Neural progenitor cell (in vitro differentiated cells): ENCODE results near the gene PCDHGA12. TPM values are rescaled to one million over a fixed set of nuclear protein-coding genes. Genes with fewer than 3 reads are reported as not detected.
A peak's percentile ranks its signal among the peaks of the same experiment; 100 is the strongest.

Source experiments
- DNase-seq: peaks from one replicate; pipeline ENCODE4 v3.0.0-alpha.2; 2016; ENCODE audit warnings: low spot score
- H2AFZ ChIP-seq: fragments of 200-600 bp; sonication (generic); replicated peaks from 2 replicates; pipeline ENCODE4 v1.6.1; 2016; ENCODE audit warnings: antibody characterized with exemption
- H3F3A ChIP-seq: fragments of 200-600 bp; sonication (generic); 2 replicates; pipeline ENCODE4 v1.6.1; 2016; ENCODE audit warnings: antibody characterized with exemption, low read depth
- H3K27ac ChIP-seq: fragments of 200-600 bp; sonication (generic); 2 replicates; pipeline ENCODE4 v1.5.1; 2016; ENCODE audit warnings: mild to moderate bottlenecking
- H3K27me3 ChIP-seq: fragments of 200-600 bp; sonication (generic); 2 replicates; pipeline ENCODE4 v1.6.1; 2016; ENCODE audit warnings: mild to moderate bottlenecking, moderate library complexity
- H3K36me3 ChIP-seq: fragments of 200-600 bp; sonication (generic); 2 replicates; pipeline ENCODE4 v1.5.1; 2016
- H3K4me1 ChIP-seq: fragments of 200-600 bp; sonication (generic); 2 replicates; pipeline ENCODE4 v1.6.1; 2016; ENCODE audit warnings: mixed run types
- H3K4me2 ChIP-seq: fragments of 200-600 bp; sonication (generic); 2 replicates; pipeline ENCODE4 v1.6.1; 2016
- H3K4me3 ChIP-seq: fragments of 200-600 bp; sonication (generic); 2 replicates; pipeline ENCODE4 v1.5.1; 2016
- H3K79me2 ChIP-seq: fragments of 200-600 bp; sonication (generic); 2 replicates; pipeline ENCODE4 v1.6.1; 2016; ENCODE audit warnings: low read depth
- H3K9ac ChIP-seq: fragments of 200-600 bp; sonication (generic); 2 replicates; pipeline ENCODE4 v1.6.1; 2016
- H3K9me3 ChIP-seq: fragments of 200-600 bp; sonication (generic); 2 replicates; pipeline ENCODE4 v1.5.1; 2016; ENCODE audit warnings: low read depth
- H4K20me1 ChIP-seq: fragments of 200-600 bp; sonication (generic); 2 replicates; pipeline ENCODE4 v1.6.1; 2016; ENCODE audit warnings: low read depth
- H3K27ac Mint-ChIP-seq: 3 replicates; pipeline ENCODE4 v1.8.0; 2021; ENCODE audit warnings: mixed read lengths
- H3K27me3 Mint-ChIP-seq: 2 replicates; pipeline ENCODE4 v1.8.0; 2022; ENCODE audit warnings: low read depth, mild to moderate bottlenecking, inconsistent platforms, moderate library complexity, mixed read lengths; ENCODE audit not compliant: insufficient read depth
- H3K36me3 Mint-ChIP-seq: 3 replicates; pipeline ENCODE4 v1.8.0; 2021; ENCODE audit warnings: mixed read lengths
- H3K4me1 Mint-ChIP-seq: 3 replicates; pipeline ENCODE4 v1.8.0; 2021; ENCODE audit warnings: mixed read lengths
- H3K4me3 Mint-ChIP-seq: 3 replicates; pipeline ENCODE4 v1.8.0; 2021; ENCODE audit warnings: mild to moderate bottlenecking, moderate library complexity, mixed read lengths
- H3K9me3 Mint-ChIP-seq: 3 replicates; pipeline ENCODE4 v1.8.0; 2020; ENCODE audit warnings: mixed read lengths
- EZH2 ChIP-seq: fragments of 200-600 bp; sonication (generic); IDR thresholded peaks from 2 replicates; pipeline ENCODE4 v1.6.1; 2017; ENCODE audit warnings: antibody characterized with exemption, mild to moderate bottlenecking, moderate library complexity
- EZH2phosphoT487 ChIP-seq: fragments of 200-600 bp; sonication (generic); IDR thresholded peaks from 2 replicates; pipeline ENCODE4 v1.6.1; 2017; ENCODE audit warnings: antibody characterized with exemption
- total RNA-seq: library from RNA; depleted of rRNA; stranded (reverse); fragments of >200 nt; gene quantifications from 2 replicates; pipeline ENCODE4 v1.2.3, GENCODE V29; 2015; ENCODE audit warnings: low replicate concordance
- TF ChIP-seq, protein P1 (sequence below): fragments of 200-600 bp; sonication (generic); IDR thresholded peaks from 2 replicates; pipeline ENCODE4 v1.5.1; 2017; ENCODE audit warnings: antibody characterized with exemption, mild to moderate bottlenecking

Gene PCDHGA12
- total RNA-seq, 1 donor from 2014 or later = 0.79 TPM

DNA sequence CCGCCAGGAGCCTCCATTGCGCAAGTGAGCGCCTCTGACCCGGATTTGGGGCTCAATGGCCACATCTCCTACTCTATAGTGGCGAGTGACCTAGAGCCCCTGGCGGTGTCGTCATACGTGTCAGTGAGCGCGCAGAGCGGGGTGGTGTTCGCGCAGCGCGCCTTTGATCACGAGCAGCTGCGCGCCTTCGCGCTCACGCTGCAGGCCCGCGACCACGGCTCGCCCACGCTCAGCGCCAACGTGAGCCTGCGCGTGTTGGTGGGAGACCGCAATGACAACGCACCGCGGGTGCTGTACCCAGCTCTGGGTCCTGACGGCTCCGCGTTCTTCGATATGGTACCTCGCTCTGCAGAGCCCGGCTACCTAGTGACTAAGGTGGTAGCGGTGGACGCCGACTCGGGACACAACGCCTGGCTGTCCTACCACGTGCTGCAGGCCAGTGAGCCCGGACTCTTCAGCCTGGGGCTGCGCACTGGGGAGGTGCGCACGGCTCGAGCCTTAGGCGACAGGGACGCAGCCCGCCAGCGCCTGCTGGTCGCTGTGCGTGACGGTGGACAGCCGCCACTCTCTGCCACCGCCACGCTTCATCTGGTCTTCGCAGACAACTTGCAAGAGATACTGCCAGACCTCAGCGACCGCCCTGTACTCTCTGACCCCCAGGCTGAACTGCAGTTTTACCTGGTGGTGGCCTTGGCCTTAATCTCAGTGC is 20.6 kb upstream of the PCDHGA12 start:
- H3K36me3 ChIP-seq = peaks cover 12% of the 10 kb centered on the region
- H4K20me1 ChIP-seq = no peaks in the 10 kb centered on the region
- peaks cover 8% of the 10 kb centered on the region for H3K27me3 ChIP-seq
- no peak overlapping the region for H3K9ac ChIP-seq
- Mint-ChIP-seq H3K27me3 (peaks cover 18% of the 10 kb centered on the region), H3K36me3 (peaks cover 59% of the 10 kb centered on the region), H3K4me3 (no peak overlapping the region), H3K27ac (peak overlapping the region; percentile 14), H3K4me1 (peaks cover 14% of the 10 kb centered on the region), H3K9me3 (peaks cover 81% of the 10 kb centered on the region)
- H3K4me2 ChIP-seq = no peak overlapping the region
- TF ChIP-seq, protein P1, sequence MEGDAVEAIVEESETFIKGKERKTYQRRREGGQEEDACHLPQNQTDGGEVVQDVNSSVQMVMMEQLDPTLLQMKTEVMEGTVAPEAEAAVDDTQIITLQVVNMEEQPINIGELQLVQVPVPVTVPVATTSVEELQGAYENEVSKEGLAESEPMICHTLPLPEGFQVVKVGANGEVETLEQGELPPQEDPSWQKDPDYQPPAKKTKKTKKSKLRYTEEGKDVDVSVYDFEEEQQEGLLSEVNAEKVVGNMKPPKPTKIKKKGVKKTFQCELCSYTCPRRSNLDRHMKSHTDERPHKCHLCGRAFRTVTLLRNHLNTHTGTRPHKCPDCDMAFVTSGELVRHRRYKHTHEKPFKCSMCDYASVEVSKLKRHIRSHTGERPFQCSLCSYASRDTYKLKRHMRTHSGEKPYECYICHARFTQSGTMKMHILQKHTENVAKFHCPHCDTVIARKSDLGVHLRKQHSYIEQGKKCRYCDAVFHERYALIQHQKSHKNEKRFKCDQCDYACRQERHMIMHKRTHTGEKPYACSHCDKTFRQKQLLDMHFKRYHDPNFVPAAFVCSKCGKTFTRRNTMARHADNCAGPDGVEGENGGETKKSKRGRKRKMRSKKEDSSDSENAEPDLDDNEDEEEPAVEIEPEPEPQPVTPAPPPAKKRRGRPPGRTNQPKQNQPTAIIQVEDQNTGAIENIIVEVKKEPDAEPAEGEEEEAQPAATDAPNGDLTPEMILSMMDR = no peak
- TF ChIP-seq EZH2 (no peak), EZH2phosphoT487 (no peak)
- DNase-seq = no peak
- peaks cover 38% of the 10 kb centered on the region for H3K9me3 ChIP-seq
- H2AFZ ChIP-seq = no peak overlapping the region
- H3K4me3 ChIP-seq = no peak overlapping the region
- H3K27ac ChIP-seq = no peak overlapping the region
- no peaks in the 10 kb centered on the region for H3K79me2 ChIP-seq
- H3K4me1 ChIP-seq = no peaks in the 10 kb centered on the region
- peaks cover 14% of the 10 kb centered on the region for H3F3A ChIP-seq

DNA sequence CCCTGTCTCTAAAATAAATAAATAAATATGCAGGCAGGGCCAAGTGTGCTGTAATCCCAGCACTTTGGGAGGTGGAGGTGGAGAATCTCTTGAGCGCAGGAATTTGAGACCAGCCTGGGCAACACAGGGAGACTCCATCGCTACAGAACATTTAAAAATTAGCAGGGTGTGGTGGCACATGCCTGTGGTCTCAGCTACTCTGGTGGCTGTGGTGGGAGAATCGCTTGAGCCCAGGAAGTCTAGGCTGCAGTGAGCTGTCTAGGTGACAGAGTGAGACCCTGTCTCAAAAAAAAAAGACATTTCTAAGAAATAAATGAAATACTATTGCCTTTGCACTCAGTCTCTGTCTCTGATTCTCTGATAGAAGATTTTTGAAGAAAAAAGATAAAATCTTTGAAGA is 18.7 kb upstream of the PCDHGA12 start:
- Histone ChIP-seq H3K9me3 (peaks cover 38% of the 10 kb centered on the region), H3K9ac (no peak overlapping the region), H3K27ac (no peak overlapping the region), H4K20me1 (no peaks in the 10 kb centered on the region), H3K4me1 (no peaks in the 10 kb centered on the region), H3K36me3 (peaks cover 12% of the 10 kb centered on the region), H3K79me2 (no peaks in the 10 kb centered on the region), H3K4me2 (no peak overlapping the region), H2AFZ (no peak overlapping the region), H3K27me3 (peaks cover 8% of the 10 kb centered on the region), H3F3A (peaks cover 14% of the 10 kb centered on the region), H3K4me3 (peak overlapping the region; percentile 11)
- TF ChIP-seq EZH2phosphoT487 (no peak), EZH2 (no peak)
- TF ChIP-seq, protein P1 = no peak
- Mint-ChIP-seq H3K27ac (no peak overlapping the region), H3K27me3 (peaks cover 18% of the 10 kb centered on the region), H3K4me3 (no peak overlapping the region), H3K36me3 (peaks cover 67% of the 10 kb centered on the region), H3K9me3 (peaks cover 82% of the 10 kb centered on the region), H3K4me1 (peaks cover 14% of the 10 kb centered on the region)
- DNase-seq = no peak

DNA sequence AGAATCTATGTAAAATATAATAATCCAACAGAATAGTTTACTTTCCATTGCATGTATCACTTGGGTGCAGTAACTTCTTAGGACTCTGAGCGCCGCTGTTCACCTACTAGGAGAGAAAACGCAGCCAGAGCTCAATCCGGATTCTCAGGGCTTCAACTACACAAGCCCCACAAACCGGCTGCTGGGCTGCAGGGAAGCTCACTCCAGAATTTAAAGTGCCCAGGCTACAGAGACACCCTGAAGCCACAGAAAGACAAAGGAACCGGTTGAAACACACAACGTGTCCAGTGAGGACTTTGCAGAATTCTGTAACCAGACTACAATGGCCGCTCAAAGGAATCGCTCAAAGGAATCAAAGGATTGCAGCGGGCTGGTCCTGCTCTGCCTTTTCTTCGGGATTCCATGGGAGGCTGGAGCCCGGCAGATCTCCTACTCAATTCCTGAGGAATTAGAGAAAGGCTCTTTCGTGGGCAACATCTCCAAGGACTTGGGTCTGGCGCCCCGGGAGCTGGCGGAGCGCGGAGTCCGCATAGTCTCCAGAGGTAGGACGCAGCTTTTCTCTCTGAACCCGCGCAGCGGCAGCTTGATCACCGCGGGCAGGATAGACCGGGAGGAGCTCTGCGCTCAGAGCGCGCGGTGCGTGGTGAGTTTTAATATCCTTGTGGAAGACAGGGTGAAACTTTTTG is 17.3 kb upstream of the PCDHGA12 start, which contains the start of gene PCDHGA10:
TSS of gene PCDHGA10 (plus strand) at position 134 of the 686 bp plus-strand sequence. CDS start at position 323, 189 bp downstream.
- Histone ChIP-seq H2AFZ (no peak within 1 kb of the TSS), H3K9me3 (peaks cover 39% of the 10 kb centered on the region), H4K20me1 (no peaks in the 10 kb centered on the region), H3F3A (peaks cover 22% of the 10 kb centered on the region), H3K4me1 (no peaks in the 10 kb centered on the region), H3K4me2 (no peak within 1 kb of the TSS), H3K9ac (no peak within 1 kb of the TSS), H3K27me3 (peaks cover 8% of the 10 kb centered on the region), H3K27ac (no peak within 1 kb of the TSS), H3K4me3 (peak within 1 kb of the TSS; percentile 17), H3K36me3 (peaks cover 12% of the 10 kb centered on the region), H3K79me2 (no peaks in the 10 kb centered on the region)
- DNase-seq = peak; percentile 57
- Mint-ChIP-seq H3K9me3 (peaks cover 84% of the 10 kb centered on the region), H3K27me3 (peaks cover 19% of the 10 kb centered on the region), H3K27ac (no peak within 1 kb of the TSS), H3K4me3 (peak within 1 kb of the TSS; percentile 77), H3K36me3 (peaks cover 70% of the 10 kb centered on the region), H3K4me1 (peaks cover 16% of the 10 kb centered on the region)
- TF ChIP-seq, protein P1 = peak; percentile 41
- TF ChIP-seq EZH2phosphoT487 (no peak), EZH2 (no peak)
